ENCODE results near the gene PUS1.
"Not testable (repeated sequence)": the region's sequence is repeated elsewhere in the genome, so short reads cannot be mapped to it uniquely, and the experiment has no call there.

PUS1 gene

GRCh38 chr12:131948166-131948712 is 19.2 kb downstream of the PUS1 start:
- Histone ChIP-seq H3K4me1 (ENCODE audit: insufficient read depth, low read length) (peaks cover 20% of the 10 kb centered on the region), H2AFZ (ENCODE audit: low read depth, low read length) (no peak overlapping the region), H3K9ac (ENCODE audit: low read depth, low read length) (no peak overlapping the region), H3K4me3 (ENCODE audit: low read depth in 1 of 2, low read length in 2 of 2) (no peak overlapping the region), H3K4me2 (ENCODE audit: insufficient read depth, low read length) (no peak overlapping the region), H4K20me1 (ENCODE audit: insufficient read depth, low read length) (peaks cover 20% of the 10 kb centered on the region), H3K27ac (ENCODE audit: low read length) (no peak overlapping the region), H3K36me3 (ENCODE audit: insufficient read depth, low read length) (peaks cover 16% of the 10 kb centered on the region), H3K27me3 (ENCODE audit: insufficient read depth, low read length, poor library complexity) (no peaks in the 10 kb centered on the region), H3K79me2 (ENCODE audit: insufficient read depth, low read length) (peaks cover 34% of the 10 kb centered on the region), H3K9me3 (ENCODE audit: insufficient read depth, low read length, severe bottlenecking) (no peaks in the 10 kb centered on the region)
- TF ChIP-seq EZH2 (IDR thresholded peaks at IDR 0.05; ENCODE audit: borderline replicate concordance, low read depth, low read length, severe bottlenecking) (no peak), CTCF (IDR thresholded peaks at IDR 0.05; ENCODE audit: borderline replicate concordance, extremely low read depth, low read length, poor library complexity, severe bottlenecking) (no peak)
- no peak for ATAC-seq (ENCODE audit: insufficient read depth, low read depth)
- no peak for DNase-seq

- H3K9me3 ChIP-seq (ENCODE audit: insufficient read depth, low read length, severe bottlenecking); DNase-seq; ATAC-seq (ENCODE audit: insufficient read depth, low read depth); H3K36me3 ChIP-seq (ENCODE audit: insufficient read depth, low read length); H3K27me3 ChIP-seq (ENCODE audit: insufficient read depth, low read length, poor library complexity): not testable (repeated sequence)
- H2AFZ ChIP-seq (ENCODE audit: low read depth, low read length): peak overlapping the region; percentile 98
- peaks cover 23% of the 10 kb centered on the region for H4K20me1 ChIP-seq (ENCODE audit: insufficient read depth, low read length)
- H3K4me2 ChIP-seq (ENCODE audit: insufficient read depth, low read length): peak overlapping the region; percentile 98
- peak overlapping the region; percentile 98 for H3K9ac ChIP-seq (ENCODE audit: low read depth, low read length)
- peak overlapping the region; percentile 77 for H3K27ac ChIP-seq (ENCODE audit: low read length)
- peak overlapping the region; percentile 24 to 77; a peak in 3 of 4 replicates for H3K4me3 ChIP-seq (ENCODE audit: low read depth in 1 of 2, low read length in 2 of 2)
- H3K4me1 ChIP-seq (ENCODE audit: insufficient read depth, low read length): peaks cover 20% of the 10 kb centered on the region
- peaks cover 41% of the 10 kb centered on the region for H3K79me2 ChIP-seq (ENCODE audit: insufficient read depth, low read length)
Observed at GRCh38 chr12:131948713-131949430, 19.8 kb downstream of the PUS1 start.

GRCh38 chr12:131949431-131950181 is 20.5 kb downstream of the PUS1 start, which contains the start of gene EP400:
Gene EP400 (plus strand): TSS chr12:131949942. CDS start chr12:131960620, 10,678 bp downstream.
- ATAC-seq (ENCODE audit: insufficient read depth, low read depth) (peak; percentile 90), DNase-seq (peak; percentile 94)
- H3K79me2 ChIP-seq (ENCODE audit: insufficient read depth, low read length): peaks cover 48% of the 10 kb centered on the region
- peaks cover 20% of the 10 kb centered on the region for H3K4me1 ChIP-seq (ENCODE audit: insufficient read depth, low read length)
- peaks cover 6% of the 10 kb centered on the region for H3K36me3 ChIP-seq (ENCODE audit: insufficient read depth, low read length)
- no peaks in the 10 kb centered on the region for H3K9me3 ChIP-seq (ENCODE audit: insufficient read depth, low read length, severe bottlenecking)
- peak within 1 kb of the TSS; percentile 58 to 77 for H3K4me3 ChIP-seq (ENCODE audit: low read depth in 1 of 2, low read length in 2 of 2)
- H3K9ac ChIP-seq (ENCODE audit: low read depth, low read length): peak within 1 kb of the TSS; percentile 98
- peaks cover 30% of the 10 kb centered on the region for H4K20me1 ChIP-seq (ENCODE audit: insufficient read depth, low read length)
- H3K4me2 ChIP-seq (ENCODE audit: insufficient read depth, low read length): peak within 1 kb of the TSS; percentile 98
- peak within 1 kb of the TSS; percentile 84 for H3K27ac ChIP-seq (ENCODE audit: low read length)
- TF ChIP-seq EZH2 (IDR thresholded peaks at IDR 0.05; ENCODE audit: borderline replicate concordance, low read depth, low read length, severe bottlenecking) (no peak), CTCF (IDR thresholded peaks at IDR 0.05; ENCODE audit: borderline replicate concordance, extremely low read depth, low read length, poor library complexity, severe bottlenecking) (peak; percentile 79)
- peak within 1 kb of the TSS; percentile 98 for H2AFZ ChIP-seq (ENCODE audit: low read depth, low read length)
- H3K27me3 ChIP-seq (ENCODE audit: insufficient read depth, low read length, poor library complexity): no peaks in the 10 kb centered on the region
